Progenitor cell of endocrine pancreas (in vitro differentiated cells): ENCODE results near the gene IKZF1. TPM values are rescaled to one million over a fixed set of nuclear protein-coding genes. Genes with fewer than 3 reads are reported as not detected.

Experiments
- DNase-seq: peaks from one replicate; pipeline ENCODE4 v3.0.0; 2021; ENCODE audit warnings: low spot score; ENCODE audit not compliant: unreplicated experiment
- H3K27ac Mint-ChIP-seq: 2 replicates; pipeline ENCODE4 v1.8.0; 2021; ENCODE audit warnings: mild to moderate bottlenecking, moderate library complexity, mixed read lengths
- H3K27me3 Mint-ChIP-seq: 2 replicates; pipeline ENCODE4 v1.8.0; 2021; ENCODE audit warnings: mixed read lengths
- H3K36me3 Mint-ChIP-seq: 2 replicates; pipeline ENCODE4 v1.8.0; 2022; ENCODE audit warnings: mixed read lengths; ENCODE audit not compliant: insufficient read depth
- H3K4me1 Mint-ChIP-seq: 2 replicates; pipeline ENCODE4 v1.8.0; 2021; ENCODE audit warnings: low read depth, mixed read lengths
- H3K4me3 Mint-ChIP-seq: 2 replicates; pipeline ENCODE4 v1.8.0; 2021; ENCODE audit warnings: low read depth, mild to moderate bottlenecking, moderate library complexity, mixed read lengths
- H3K9me3 Mint-ChIP-seq: 2 replicates; pipeline ENCODE4 v1.8.0; 2021; ENCODE audit warnings: low read depth, mixed read lengths
- total RNA-seq: library from RNA; stranded (reverse); gene quantifications from 2 replicates; pipeline ENCODE4 v1.2.1, GENCODE V29; 2021
- TF ChIP-seq, protein P1 (sequence below): fragments of 200-600 bp; sonication (generic); IDR thresholded peaks from one replicate; pipeline ENCODE4 v1.5.0; 2021; ENCODE audit warnings: antibody characterized with exemption, mild to moderate bottlenecking; ENCODE audit not compliant: unreplicated experiment

The IKZF1 gene
- total RNA-seq, 1 donor from 2014 or later, result 0.36 TPM

DNA sequence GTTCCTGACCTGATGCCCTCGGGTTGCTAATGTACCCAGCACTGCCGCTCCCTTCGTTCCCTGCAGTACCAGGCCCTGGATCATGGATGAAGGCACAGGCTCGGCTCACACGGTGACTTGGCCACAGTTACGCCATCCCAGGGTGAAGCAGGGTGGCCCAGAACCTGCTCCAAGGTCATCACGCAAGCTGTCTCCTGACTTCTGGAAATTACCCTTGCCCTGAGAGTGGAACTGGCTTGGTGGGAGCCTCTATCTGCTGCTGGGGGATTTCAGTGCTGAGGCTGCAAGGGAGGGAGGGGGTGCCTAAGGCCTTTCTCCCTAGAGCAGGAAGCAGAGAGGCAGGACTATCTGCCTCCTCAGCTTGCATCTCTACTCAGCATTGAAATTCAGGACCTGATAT lies 109.0 kb downstream of the IKZF1 start:
- Mint-ChIP-seq H3K27me3 (peaks cover 7% of the 10 kb centered on the region), H3K9me3 (no peaks in the 10 kb centered on the region), H3K27ac (no peak overlapping the region), H3K36me3 (no peaks in the 10 kb centered on the region), H3K4me3 (no peak overlapping the region), H3K4me1 (no peaks in the 10 kb centered on the region)
- TF ChIP-seq, protein P1, sequence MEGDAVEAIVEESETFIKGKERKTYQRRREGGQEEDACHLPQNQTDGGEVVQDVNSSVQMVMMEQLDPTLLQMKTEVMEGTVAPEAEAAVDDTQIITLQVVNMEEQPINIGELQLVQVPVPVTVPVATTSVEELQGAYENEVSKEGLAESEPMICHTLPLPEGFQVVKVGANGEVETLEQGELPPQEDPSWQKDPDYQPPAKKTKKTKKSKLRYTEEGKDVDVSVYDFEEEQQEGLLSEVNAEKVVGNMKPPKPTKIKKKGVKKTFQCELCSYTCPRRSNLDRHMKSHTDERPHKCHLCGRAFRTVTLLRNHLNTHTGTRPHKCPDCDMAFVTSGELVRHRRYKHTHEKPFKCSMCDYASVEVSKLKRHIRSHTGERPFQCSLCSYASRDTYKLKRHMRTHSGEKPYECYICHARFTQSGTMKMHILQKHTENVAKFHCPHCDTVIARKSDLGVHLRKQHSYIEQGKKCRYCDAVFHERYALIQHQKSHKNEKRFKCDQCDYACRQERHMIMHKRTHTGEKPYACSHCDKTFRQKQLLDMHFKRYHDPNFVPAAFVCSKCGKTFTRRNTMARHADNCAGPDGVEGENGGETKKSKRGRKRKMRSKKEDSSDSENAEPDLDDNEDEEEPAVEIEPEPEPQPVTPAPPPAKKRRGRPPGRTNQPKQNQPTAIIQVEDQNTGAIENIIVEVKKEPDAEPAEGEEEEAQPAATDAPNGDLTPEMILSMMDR, result no peak
- DNase-seq, result no peak

DNA sequence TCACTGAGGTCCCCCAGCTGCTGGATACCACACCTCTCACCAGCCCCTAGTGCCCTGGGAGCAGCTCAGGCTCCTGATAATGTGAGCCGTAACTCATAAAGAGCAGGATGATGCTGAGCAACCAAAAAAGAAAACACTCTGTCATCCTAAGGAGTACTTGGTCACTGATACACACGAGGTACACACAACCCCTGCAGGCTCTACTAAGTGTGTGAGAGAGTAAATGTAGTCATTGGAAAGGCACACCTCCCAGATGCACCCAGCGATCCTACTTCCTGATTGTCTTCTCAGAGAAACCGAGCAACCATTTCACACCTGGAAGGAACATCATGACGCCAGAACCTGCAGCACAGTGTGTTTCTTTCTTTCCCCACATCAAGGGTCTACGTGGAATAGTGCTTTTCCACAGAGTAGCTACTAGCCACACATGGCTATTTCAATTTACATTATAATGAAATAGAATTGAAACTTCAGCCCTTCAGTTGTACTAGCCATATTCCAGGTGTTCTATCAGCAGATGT lies 111.4 kb downstream of the IKZF1 start:
- H3K27me3 Mint-ChIP-seq, result peaks cover 3% of the 10 kb centered on the region
- H3K9me3 Mint-ChIP-seq, result no peaks in the 10 kb centered on the region
- no peak for DNase-seq
- no peaks in the 10 kb centered on the region for H3K4me1 Mint-ChIP-seq
- H3K4me3 Mint-ChIP-seq, result no peak overlapping the region
- H3K36me3 Mint-ChIP-seq, result no peaks in the 10 kb centered on the region
- H3K27ac Mint-ChIP-seq, result no peak overlapping the region
- TF ChIP-seq, protein P1, result no peak

DNA sequence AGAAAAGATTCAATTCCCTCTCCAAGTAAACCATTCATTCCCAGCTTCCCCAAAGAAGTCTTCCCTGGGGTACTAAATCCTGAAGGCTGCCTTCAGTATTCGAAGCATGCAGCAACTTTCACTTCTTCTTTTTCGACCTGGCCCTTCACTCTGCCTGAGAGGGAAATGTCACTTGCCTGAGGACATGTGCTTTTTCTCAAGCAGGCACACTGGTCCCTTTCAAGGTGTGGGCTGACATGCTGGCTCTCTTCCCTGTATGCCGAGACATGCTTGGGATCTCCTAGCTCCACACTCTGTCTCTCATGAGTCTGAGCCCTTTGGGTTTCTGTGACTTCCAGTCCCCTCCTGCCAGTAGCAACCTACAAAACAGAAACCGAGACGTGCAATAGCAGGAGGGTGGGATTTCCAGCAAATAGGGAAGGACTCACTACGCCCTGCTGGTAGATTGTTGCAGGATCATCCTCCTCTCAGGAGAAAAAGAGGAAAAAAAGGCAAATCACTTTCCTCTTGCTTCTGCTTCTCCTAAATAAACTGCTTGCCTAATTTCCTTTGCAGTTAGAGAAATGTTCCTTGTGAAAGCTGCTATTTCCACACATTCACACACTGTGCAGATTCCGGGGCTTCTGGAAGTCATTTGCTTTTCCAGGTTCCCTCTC lies 112.1 kb downstream of the IKZF1 start:
- TF ChIP-seq, protein P1, result no peak
- H3K27ac Mint-ChIP-seq, result no peak overlapping the region
- H3K9me3 Mint-ChIP-seq, result no peaks in the 10 kb centered on the region
- H3K36me3 Mint-ChIP-seq, result no peaks in the 10 kb centered on the region
- H3K4me1 Mint-ChIP-seq, result no peaks in the 10 kb centered on the region
- no peak overlapping the region for H3K4me3 Mint-ChIP-seq
- H3K27me3 Mint-ChIP-seq, result peaks cover 3% of the 10 kb centered on the region
- no peak for DNase-seq

DNA sequence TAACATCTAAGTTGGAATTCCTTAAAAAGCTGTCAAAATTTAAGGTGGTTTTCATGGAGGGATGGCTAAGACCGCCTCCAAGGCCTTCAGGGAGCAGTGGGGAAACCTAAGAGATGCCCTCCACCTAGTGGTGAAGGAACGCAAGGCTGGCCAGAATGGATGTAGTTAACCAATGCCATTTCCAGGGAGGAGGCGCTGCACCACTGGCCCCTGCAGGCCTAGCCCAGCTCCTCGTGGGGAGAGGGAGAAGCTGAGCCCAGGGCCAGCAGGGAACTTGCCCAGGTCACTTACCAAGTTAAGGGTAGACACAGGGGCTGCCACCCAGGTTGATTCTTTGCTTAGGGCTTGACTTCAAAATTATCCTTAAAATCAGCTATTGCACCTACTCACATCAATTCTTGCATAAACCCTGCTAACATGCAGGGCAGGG lies 113.6 kb downstream of the IKZF1 start:
- TF ChIP-seq, protein P1, result peak; percentile 92
- no peak overlapping the region for H3K27ac Mint-ChIP-seq
- DNase-seq, result peak; percentile 63
- no peak overlapping the region for H3K4me3 Mint-ChIP-seq
- H3K4me1 Mint-ChIP-seq, result no peaks in the 10 kb centered on the region
- H3K27me3 Mint-ChIP-seq, result peaks cover 3% of the 10 kb centered on the region
- H3K9me3 Mint-ChIP-seq, result no peaks in the 10 kb centered on the region
- no peaks in the 10 kb centered on the region for H3K36me3 Mint-ChIP-seq

DNA sequence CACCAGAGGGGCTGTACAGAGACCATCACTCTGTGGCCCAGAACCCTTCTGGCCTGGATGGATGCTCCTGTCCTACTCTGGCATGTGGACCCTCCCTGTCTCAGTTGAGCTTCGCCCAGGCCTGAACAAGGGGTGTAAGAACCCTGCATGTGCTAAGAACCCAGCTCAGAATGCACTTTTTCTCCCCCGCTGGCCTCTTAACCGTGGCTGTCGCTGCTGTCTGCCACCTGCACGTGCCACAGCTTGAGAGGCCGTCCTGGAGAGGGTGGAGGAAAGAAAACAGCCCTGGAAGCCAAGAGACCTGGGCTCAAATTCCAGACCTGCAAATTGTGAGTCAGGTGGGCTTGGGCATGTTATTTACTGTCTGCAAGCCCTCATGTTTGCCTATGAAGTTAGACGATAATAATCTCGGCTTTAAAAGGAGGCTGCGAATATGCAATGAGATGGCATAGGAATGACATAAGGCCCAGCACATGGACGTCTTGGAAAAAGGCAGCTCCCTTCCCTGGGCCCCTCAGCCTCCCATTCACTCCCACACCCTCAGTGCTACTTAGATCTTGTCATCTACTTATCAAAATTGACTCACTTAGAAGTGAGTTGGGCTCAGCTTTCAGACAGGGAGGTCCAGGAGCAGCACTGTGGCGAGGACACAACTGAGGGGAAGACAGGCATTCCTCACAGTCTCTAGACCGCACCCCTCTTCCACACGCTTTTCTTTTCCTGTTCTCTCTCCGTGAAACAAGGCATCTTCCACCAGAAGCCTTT lies 114.2 kb downstream of the IKZF1 start:
- peaks cover 3% of the 10 kb centered on the region for H3K27me3 Mint-ChIP-seq
- no peak overlapping the region for H3K4me3 Mint-ChIP-seq
- no peaks in the 10 kb centered on the region for H3K4me1 Mint-ChIP-seq
- no peak for DNase-seq
- H3K36me3 Mint-ChIP-seq, result no peaks in the 10 kb centered on the region
- TF ChIP-seq, protein P1, result no peak
- H3K9me3 Mint-ChIP-seq, result no peaks in the 10 kb centered on the region
- H3K27ac Mint-ChIP-seq, result no peak overlapping the region
